GM12864 (cell line): ENCODE measurements around the gene OR2A5.

Experiments used
- DNase-seq: peaks from one replicate; pipeline ENCODE4 v3.0.0-alpha.2; 2011; ENCODE audit warnings: low read depth
- H3K4me3 ChIP-seq: 2 replicates; pipeline ENCODE4 v1.5.1; 2011; ENCODE audit warnings: mild to moderate bottlenecking, low read depth, low read length, control low read depth
- CTCF ChIP-seq: IDR thresholded peaks from 2 replicates; pipeline ENCODE4 v1.5.1; 2011; ENCODE audit warnings: low read depth, mild to moderate bottlenecking, moderate library complexity, low read length, control low read depth, inconsistent platforms; ENCODE audit errors: missing control alignments

The OR2A5 gene

GRCh38 chr7:144011458-144012230 lies 37.1 kb upstream of the OR2A5 start:
- no peak overlapping the region for H3K4me3 ChIP-seq
- no peak for DNase-seq
- no peak for TF ChIP-seq CTCF

- no peak for DNase-seq
- no peak for TF ChIP-seq CTCF
These were observed 30.7 kb upstream of the OR2A5 start for GRCh38 chr7:144018065-144018464.

GRCh38 chr7:144019457-144019856 lies 29.3 kb upstream of the OR2A5 start:
- no peak for DNase-seq
- TF ChIP-seq CTCF, result no peak
- H3K4me3 ChIP-seq, result no peak overlapping the region

More at GRCh38 chr7:144018065-144018464, 30.7 kb upstream of the OR2A5 start:
- H3K4me3 ChIP-seq, result no peak overlapping the region

- no peak for DNase-seq
- no peak for TF ChIP-seq CTCF
- no peak overlapping the region for H3K4me3 ChIP-seq
These were observed 28.4 kb upstream of the OR2A5 start for GRCh38 chr7:144020340-144020739.

GRCh38 chr7:144022169-144022568 lies 26.6 kb upstream of the OR2A5 start:
- H3K4me3 ChIP-seq, result no peak overlapping the region
- DNase-seq, result no peak
- TF ChIP-seq CTCF, result no peak

- DNase-seq, result no peak
- H3K4me3 ChIP-seq, result no peak overlapping the region
- TF ChIP-seq CTCF, result no peak
These were observed 25.4 kb upstream of the OR2A5 start for GRCh38 chr7:144023171-144023827.

GRCh38 chr7:144024213-144024612 lies 24.5 kb upstream of the OR2A5 start:
- no peak for TF ChIP-seq CTCF
- no peak overlapping the region for H3K4me3 ChIP-seq
- no peak for DNase-seq
